Epithelial cell of proximal tubule (primary cell): ENCODE data around the gene CLMP. TPM values are rescaled to one million over a fixed set of nuclear protein-coding genes. Genes with fewer than 3 reads are reported as not detected.

Experiments used
- DNase-seq: peaks from one replicate; pipeline ENCODE4 v3.0.0-alpha.2; 2011; ENCODE audit warnings: low read depth
- H3K4me3 ChIP-seq: 2 replicates; pipeline ENCODE4 v1.5.1; 2011; ENCODE audit warnings: low read depth, mild to moderate bottlenecking, low read length
- total RNA-seq: library from RNA; depleted of rRNA; stranded (reverse); fragments of >200 nt; gene quantifications from 2 replicates; pipeline ENCODE4 v1.2.3, GENCODE V29; 2015
- TF ChIP-seq, protein P1 (sequence below): conservative IDR thresholded peaks from 2 replicates; pipeline ENCODE4 v1.5.1; 2012; ENCODE audit warnings: low read depth, mild to moderate bottlenecking, low read length

CLMP gene
- total RNA-seq, 1 donor from 2014 or later: 19.0 TPM

DNA sequence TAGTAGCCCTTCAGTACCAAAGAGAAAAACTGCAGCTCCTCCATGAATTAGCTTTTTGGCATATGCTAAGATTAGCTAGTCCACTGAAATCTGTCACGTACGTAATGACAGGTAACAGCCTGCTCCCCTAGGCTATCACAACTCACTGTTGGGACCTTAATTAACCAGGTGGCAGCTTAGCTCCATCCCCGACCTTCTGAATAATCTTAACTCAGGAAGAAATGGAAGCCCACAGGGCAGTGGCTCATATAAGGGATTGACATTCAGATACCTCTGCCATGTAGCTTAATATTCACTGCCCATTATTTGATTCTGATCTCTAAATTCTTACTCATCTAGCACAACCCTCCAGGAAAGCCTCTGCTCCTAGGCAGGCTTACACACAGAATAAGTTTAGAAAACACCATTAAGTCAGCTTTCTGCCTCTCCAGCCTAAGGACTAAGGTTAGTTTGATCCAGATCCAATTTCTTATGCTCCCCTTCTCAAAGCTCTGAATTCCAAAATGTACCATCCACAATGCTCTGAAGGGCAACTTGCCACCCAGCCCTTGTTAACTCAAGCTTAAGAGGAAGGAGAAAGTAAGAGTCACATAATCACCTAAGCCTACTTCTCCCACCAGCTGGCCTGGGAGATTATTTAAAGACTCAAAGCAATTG is 138.1 kb downstream of the CLMP start:
- TF ChIP-seq, protein P1, sequence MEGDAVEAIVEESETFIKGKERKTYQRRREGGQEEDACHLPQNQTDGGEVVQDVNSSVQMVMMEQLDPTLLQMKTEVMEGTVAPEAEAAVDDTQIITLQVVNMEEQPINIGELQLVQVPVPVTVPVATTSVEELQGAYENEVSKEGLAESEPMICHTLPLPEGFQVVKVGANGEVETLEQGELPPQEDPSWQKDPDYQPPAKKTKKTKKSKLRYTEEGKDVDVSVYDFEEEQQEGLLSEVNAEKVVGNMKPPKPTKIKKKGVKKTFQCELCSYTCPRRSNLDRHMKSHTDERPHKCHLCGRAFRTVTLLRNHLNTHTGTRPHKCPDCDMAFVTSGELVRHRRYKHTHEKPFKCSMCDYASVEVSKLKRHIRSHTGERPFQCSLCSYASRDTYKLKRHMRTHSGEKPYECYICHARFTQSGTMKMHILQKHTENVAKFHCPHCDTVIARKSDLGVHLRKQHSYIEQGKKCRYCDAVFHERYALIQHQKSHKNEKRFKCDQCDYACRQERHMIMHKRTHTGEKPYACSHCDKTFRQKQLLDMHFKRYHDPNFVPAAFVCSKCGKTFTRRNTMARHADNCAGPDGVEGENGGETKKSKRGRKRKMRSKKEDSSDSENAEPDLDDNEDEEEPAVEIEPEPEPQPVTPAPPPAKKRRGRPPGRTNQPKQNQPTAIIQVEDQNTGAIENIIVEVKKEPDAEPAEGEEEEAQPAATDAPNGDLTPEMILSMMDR: no peak
- DNase-seq: no peak
- H3K4me3 ChIP-seq: no peak overlapping the region

DNA sequence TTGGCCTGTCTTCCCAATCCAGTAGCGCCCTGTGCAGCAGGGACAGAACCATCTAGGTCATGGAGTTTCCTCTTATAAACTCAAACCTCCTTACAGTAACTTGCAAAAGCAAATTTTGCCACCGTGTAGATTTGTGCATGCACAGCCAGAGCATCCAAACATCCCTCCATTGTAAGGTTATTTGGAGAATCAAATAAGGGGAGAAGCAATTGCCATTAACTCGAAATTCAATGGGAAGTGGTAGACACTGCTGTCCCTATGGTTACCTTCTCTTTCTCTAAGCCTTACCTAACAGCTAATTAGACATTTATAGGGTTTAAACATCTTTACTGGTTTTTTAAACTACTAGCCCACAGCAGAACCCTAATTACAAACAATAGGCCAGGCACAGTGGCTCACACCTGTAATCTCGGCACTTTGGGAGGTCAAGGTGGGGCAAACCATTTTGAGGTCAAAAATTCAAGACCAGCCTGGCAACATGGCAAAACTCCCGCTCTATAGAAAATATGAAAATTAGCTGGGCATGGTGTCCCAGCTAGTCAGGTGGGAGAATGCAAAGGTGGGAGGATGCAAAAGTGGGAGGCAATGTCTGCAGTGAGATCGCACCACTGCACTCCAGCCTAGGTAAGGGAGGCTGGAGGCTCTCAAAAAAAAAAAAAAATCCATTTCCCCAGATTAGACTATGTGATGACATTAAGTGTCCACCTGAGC is 139.7 kb downstream of the CLMP start:
- no peak for DNase-seq
- no peak overlapping the region for H3K4me3 ChIP-seq
- TF ChIP-seq, protein P1: no peak

DNA sequence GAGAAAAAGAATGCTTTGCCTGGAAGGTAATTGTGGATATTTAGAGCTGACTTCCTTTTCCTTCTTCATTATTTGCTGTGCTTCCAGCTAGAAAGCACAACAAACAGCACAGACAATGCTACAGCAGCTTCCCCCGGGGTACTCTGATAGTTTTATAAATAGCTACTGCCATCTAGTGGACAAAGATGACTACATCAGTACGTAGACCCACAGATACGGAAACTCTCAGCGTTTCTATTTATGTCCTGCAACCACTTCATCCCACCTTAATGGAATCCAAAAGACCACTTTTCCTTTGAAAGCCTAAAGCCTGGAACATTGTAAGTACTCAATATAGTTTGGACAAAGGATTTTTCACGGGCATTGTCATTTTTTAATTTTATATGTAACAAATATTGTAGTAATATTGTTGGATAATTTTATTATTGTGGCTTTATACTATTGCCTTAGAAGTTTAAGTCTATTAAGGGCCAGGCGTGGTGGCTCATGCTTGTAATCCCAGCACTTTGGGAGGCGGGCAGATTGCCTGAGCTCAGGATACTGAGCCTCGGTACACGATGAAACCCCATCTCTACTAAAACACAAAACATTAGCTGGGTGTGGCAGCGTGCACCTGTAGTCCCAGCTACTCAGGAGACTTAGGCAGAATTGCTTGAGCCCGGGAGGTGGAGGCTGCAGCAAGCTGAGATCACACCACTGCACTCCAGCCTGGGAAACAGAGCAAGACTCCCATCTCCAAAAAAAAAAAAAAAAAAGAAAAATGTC is 140.6 kb downstream of the CLMP start:
- DNase-seq: no peak
- H3K4me3 ChIP-seq: no peak overlapping the region
- TF ChIP-seq, protein P1: peak; percentile 78

- H3K4me3 ChIP-seq: no peak overlapping the region
- TF ChIP-seq, protein P1: no peak
- no peak for DNase-seq
These were observed 141.9 kb downstream of the CLMP start for GRCh38 chr11:123052901-123053721.

DNA sequence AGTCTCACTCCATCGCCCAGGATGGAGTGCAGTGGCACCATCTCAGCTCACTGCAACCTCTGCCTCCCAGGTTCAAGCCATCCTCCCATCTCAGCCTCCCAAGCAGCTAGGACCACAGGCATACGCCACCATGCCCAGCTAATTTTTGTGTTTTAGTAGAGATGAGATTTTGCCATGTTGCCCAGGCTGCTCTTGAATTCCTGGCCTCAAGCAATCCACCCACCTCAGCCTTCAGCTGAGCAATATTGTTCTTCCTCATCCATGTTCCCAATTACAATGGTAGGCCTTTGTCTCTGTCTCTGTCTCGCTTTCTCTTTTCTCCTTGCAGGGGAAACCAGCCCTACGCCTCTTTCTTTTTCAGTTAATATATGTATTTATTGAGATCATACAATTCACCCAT is 143.4 kb downstream of the CLMP start:
- TF ChIP-seq, protein P1: no peak
- no peak for DNase-seq
- H3K4me3 ChIP-seq: no peak overlapping the region

- no peak for DNase-seq
- TF ChIP-seq, protein P1: no peak
- H3K4me3 ChIP-seq: no peak overlapping the region
These were observed 143.9 kb downstream of the CLMP start for GRCh38 chr11:123051146-123051545.
